ENCODE results near the gene CD58.

- TF ChIP-seq ZNF658 (tag by site-specific recombination; IDR thresholded peaks at IDR 0.05) (no peak), ZBTB1 (tag by site-specific recombination; IDR thresholded peaks at IDR 0.05) (no peak), ZNF639 (tag by site-specific recombination; IDR thresholded peaks at IDR 0.05) (no peak), ZNF785 (tag by site-specific recombination; IDR thresholded peaks at IDR 0.05) (no peak)
Observed at GRCh38 chr1:116569381-116569670, 1.5 kb downstream of the CD58 start.

All from HEK293 (cell line).